GM18498 (cell line): ENCODE data around the gene ADAMTS2.

ENCODE experiments used
- ATAC-seq: cut with Tn5 transposase; IDR thresholded peaks from one replicate; pipeline ENCODE4 v1.9.1; 2021; ENCODE audit warnings: mild to moderate bottlenecking, moderate library complexity; ENCODE audit not compliant: unreplicated experiment

Gene ADAMTS2

DNA sequence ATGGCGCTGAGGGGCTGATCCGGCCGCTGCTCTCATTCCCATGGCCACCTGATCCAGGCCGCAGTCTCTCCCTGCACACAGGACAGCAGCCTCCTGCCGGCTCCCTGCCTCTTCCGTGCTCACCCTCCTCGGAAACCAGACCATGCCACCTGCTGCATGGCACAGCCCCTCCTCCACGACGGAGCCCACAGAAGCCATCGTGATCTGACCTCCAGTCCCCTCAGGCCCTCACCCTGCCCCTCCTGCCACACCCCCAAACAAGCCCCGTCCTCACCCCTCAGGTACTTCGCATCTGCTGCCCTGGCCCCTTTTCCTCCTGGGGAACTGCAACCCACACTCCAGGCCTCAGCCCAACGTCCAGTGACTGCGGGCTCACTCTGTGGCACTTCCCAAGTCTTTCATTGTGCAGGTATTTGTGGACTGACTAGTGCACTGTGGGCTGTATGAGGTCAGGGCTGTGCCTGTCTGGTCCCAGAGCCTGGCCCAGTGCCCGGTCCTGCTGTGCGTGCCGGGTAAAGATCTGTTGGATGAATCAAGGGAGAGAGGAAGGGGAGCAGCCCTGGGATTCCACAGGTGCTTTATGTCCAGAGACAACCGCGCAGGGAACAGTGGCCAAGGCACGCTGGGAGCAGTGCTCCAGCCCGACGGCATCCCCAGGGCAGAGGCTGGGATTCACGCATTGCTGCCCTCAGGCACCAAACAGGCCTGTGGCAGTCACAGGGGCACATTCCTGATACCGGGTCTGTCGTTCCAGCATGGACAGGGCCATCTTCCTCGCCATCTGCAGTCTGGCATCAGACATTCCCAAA lies 86.1 kb downstream of the ADAMTS2 start:
- no peak for ATAC-seq

DNA sequence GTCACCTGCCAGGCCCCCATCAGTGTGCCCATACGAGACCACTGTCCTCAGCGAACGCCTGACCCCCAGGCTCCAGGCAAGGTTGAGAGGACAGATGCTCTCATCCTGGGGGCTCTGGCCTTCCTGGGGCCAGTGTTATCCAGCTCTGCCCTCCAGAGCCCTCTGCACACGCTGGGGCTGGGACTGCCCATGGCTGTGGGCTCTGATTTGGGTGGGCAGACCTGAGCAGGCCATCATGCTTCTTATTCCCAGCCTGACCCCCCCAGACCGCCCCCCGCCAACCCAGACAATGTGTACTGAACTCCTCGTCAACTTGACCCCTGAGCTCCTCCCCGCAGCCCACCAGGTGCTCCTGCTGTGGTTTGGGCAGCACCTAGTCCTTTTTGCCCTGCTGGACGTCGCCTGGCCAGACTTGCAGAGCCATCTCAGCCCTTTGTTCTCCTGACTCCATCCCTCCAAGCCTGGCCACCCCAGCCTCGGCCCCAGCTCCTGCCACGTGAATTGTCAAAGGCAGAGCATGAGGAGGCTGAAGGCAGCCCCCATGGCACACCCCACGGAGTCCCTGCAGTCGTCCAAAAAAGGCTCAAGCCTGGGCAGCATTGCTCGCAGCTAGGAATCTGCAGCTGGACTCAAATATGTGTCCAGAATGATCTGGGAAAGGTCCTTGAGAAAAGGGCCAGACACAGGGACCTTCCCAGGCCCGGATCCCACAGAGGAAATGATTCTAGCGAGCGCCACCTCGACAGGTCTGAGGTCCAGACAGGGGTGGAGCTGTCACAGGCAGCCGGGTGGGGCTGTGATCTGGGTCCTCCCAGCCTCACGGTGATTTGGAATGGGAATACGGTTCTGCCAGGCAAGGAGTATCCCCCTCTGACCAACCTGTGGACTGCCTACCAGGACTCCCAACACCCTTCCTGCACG lies 87.0 kb downstream of the ADAMTS2 start:
- no peak for ATAC-seq

DNA sequence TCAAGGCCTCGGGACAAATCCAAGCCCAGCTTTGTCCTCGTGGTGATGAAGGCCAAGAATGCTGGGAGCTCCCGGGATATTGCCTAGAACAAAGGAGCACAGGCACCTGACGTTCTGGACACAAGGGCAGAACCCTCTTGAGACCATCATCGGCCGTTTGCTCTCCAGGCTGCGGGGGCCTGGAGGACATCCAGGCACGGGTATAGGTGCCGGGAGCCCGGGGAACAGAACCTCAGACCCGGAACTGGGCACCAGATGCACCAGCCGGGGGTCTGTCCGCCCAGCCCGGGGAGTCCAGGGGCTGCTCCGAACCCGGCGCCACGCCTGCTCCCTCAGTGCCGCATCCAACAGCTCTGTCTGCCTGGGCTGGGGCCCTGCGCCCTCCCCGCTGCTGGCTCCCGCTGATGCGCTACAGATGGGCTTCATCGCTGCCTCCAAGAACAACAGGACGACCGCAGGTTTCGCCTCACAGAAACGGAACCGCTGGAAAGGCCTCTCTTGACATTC lies 88.0 kb downstream of the ADAMTS2 start:
- no peak for ATAC-seq

DNA sequence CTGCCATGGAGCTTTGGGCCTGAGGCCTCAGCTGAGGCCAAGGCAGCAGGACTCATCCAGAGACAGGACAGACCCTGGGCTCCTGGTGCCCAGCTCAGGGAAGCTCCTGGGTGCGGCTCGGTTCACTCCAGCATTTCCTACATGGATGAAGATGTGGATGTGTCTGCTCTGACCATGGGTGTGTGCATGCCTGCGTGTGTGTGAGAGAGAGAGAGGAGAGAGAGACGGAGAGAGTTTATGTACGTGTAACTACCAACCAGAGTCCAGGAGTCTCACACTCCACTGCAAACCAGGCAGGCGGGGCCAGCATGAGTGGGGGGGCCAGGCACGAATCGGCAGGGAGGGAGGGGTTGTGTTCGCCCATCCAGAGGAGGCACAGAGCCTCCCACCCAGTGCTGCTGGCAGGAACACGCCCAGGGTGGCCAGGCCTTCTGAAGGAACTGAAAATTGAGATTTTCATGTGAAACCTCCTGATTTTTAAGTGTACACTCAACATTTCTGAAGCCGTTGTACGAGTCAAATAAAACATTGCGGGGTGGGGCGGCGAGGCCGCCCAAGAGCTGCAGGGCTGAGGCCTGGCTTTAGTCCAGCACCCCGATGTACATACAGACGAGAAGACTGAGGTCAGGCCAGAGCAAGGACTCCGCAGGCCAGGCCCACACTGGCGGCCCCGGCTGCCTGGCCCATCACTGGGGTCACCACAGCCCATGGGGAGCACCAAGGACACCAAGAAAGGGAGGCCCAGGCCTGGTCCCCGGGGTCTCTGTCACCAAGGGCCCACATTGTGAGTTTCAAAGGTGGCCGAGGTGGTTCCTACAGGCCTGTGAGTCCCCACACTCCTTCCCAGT lies 88.7 kb downstream of the ADAMTS2 start:
- no peak for ATAC-seq

DNA sequence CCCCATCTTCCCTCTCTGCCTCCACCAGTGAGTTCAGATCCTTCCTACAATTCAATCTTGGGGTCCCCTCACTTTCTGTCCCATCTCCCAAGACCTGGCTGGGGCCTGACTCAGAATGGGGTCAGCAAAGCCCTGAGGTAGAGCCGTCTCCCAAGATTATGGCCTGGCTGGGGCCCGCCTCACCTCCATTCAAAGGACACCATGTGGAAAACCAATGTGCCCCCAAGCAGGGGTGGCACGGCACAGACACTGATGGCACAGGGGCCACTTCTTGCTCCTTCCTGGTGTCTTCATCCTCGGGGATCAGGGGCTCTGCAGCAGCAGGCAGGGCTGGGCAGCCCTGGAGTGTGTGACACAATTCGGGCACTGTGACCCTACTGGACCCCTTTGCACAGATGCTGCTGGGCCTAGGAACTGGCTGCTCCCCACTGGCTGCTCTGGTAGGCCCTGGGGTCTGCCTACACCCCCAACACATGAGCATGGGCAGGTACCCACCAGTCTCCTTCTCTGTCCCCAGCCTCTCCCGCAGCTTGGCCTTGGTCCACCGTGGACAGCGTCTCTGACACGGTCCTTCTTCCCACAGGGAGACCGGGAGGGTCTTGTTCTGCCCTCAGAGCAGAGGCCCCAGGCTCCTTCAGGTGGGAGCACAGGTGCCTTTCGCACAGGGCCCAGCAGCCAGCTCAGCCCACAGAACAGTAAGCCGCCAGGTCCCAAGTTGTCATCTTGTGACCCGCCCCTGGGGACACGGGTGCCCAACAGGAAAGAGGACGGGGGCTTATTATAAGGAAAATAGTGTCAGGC lies 89.5 kb downstream of the ADAMTS2 start:
- no peak for ATAC-seq

DNA sequence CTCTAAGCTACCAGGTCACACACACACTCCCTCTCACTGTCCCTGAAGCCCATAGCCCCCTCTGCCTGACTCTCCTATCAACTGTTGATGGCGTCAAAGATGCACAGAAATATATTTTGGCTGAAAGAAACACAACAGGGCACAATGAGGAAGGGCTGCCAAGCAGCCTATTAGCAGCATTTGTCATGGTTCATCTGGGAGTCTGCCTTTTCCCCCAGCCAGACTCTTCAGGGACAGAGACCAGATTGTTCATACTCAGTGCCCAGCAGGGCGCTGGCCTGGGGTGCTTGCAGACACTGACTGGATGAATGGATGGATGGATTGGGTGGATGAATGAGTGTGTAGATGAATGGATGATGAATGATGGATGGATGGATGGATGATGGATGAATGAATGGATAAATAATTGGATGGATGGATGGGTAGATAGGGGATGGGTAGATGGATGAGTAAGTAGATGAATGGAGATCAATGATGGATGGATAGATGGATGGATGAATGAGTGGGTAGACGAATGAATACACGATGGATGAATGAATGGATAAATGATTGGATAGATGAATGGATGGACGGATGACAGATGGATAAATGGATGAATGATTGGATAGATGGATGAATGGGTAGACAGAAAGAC lies 90.5 kb downstream of the ADAMTS2 start:
- ATAC-seq: no peak

DNA sequence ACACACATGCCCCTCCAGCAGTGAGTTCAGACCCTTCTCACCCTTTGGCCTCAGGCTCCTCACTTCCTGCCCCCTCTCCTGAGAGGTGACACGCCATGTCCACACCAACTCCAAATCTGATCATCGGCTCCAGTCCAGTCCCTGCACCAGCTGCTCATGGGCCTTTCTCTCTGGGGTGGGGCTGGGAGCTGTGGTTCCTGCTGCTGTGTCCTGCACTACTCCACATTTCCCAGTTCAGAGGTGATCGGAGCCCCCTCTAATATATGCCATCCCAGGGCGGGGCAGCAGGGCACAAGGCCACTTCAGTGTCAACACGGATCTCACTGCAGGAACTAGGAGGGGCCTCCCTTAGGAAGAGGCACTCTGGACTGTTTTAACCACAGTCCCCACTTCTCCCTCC lies 91.5 kb downstream of the ADAMTS2 start:
- ATAC-seq: no peak

DNA sequence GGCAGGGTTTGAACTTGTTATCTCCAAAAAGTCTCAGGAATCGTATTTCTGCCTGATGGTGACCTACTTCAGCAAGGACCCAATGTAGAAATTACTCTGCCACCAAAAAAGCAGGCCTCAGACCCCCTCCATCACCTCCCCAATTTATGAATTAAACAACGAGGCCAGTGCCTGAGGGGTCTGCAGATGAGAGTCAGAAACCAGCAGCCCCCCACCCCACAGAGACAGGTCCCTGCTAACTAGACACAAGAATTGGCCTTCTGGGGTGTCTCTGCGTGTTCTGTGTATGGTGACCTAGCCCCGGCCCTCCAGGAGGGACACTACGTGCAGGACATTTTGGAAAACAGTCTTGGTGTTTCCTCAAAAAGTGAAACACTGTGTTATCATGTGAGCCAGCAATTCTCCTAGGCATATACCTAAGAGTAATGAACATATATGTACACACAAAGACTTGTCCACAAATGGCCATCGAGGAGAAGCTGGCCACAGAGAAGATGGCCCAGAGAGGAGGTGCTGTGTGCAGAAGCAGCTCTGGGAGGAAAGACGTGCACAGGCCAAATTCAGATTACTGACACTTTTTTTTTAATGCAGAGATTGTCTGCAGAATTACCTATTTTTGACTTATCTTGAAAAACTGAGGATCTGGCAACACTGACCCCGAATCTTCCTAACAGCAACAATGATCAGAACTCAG lies 93.8 kb downstream of the ADAMTS2 start:
- ATAC-seq: no peak

DNA sequence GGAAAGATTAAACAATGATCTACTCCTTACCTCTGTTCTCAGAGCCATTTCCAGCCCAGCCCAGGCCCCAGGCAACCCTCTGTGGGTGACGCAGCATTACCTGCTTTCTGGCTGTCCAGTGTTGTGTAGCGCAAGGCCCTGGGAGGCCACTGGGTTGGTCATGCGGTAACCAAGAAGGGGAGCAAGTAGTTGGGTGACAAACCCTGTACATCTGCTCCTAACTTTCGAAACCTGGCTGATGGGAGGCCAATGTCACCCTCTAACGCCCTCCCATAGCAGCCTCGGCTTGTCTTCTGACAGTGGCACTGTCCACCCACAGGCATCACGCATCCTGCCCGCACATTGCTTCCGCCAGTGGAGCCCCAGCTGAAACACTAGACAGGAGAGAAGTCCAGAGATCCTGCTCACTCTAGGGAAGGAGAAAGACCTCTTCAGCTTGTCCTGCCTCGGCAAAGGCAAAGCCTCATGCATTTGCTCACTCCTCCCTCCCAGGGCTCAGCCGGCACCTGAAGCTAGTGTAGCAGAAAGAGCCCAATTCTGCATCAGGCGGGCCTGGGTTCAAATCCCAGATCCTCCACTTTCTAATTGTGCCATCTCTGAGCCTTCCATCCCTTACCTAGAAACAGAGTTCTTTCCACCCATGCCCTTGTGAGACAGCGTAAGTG lies 94.6 kb downstream of the ADAMTS2 start:
- ATAC-seq: no peak

DNA sequence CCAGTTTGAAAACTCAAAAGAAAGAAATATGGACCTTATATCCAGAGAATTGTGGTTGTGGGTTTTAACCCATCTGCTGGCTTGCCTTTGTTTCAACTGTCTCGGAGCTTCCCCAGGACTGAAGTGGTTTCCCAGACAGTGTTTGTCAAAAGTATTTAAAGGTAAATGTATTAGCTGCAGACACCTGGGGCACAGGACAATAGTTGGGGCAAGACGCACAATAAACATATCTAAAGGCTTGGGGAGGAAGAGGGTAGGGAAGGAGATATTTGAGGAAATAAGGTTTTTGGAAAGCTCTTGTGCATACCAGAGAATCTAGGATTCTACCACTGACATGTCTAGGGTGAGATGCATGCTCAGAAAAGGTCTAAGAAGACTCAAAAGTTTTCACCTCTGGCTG lies 99.0 kb downstream of the ADAMTS2 start:
- ATAC-seq: no peak

DNA sequence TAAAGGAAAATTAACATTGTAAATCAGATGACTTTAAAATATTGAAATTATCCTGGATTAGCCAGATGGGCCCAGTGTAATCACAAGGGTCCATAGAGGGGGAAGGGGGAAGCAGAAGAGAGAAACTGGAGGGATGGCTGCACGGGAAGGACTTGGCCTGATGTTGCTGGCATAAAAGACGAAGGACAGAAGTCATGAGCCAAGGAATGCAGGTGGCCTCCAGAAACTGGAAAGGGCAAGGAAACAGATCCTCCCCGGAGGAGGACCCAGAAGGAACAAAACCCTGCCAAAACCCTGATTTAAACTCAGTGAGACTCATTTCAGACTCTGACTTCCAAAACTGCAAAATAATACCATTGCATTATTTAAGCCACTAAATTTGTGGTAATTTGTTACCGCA lies 100.2 kb downstream of the ADAMTS2 start:
- ATAC-seq: no peak

DNA sequence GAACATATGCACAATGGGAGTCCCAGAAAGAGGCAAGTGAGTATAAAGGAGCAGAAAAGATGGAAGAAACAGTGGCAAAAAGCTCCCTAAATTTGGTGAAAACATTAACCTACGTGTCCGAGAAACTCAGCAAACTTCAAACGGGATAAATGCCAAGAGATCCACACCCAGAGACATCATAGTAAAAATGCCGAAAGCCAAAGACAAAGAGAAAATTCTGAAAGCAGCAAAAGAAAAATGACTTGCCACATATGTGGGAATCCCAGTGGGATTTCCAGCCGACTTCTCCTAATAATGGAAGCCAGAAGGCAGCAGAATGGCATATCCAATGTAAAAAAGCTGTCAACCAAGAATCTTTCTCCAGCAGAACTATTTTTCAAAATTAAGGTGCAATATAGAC lies 101.2 kb downstream of the ADAMTS2 start:
- ATAC-seq: no peak

DNA sequence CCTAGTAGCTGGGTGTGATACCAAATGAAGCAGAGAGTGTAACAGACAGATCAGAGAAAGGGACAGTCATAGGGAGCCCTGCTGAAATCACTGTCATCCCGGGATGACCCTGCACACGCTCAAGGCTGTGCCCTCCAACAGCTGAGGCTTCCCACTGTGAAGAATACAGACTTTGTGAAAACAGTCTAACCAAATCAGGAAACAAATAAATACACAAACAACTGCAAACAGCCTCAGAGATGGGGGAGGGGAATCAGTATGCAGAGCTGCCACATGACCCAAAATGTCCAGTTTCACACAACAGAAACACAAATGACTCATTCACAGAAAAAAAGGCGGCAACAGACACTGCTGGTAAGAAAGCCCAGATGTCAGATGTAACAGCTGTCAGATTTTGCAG lies 101.9 kb downstream of the ADAMTS2 start:
- ATAC-seq: no peak

DNA sequence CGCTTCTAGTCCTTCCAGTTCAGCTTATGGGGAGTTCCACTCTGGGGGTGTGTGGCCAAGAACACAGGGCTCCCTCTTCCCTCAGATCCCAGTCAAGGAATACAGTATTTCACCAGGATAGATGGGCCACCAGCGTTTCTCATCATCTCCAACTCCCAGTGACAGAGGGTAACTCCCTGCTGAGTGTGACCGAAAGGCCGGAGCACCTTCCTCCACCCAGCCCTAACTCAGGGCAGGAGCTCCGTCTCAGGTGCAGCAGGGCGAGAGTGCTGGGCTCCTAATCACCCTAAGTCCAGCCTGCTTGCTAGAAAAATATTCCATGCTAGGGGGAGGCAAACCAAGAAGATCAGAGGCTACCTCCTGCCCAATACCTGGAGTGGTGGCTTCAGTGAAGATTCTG lies 102.6 kb downstream of the ADAMTS2 start:
- ATAC-seq: no peak

DNA sequence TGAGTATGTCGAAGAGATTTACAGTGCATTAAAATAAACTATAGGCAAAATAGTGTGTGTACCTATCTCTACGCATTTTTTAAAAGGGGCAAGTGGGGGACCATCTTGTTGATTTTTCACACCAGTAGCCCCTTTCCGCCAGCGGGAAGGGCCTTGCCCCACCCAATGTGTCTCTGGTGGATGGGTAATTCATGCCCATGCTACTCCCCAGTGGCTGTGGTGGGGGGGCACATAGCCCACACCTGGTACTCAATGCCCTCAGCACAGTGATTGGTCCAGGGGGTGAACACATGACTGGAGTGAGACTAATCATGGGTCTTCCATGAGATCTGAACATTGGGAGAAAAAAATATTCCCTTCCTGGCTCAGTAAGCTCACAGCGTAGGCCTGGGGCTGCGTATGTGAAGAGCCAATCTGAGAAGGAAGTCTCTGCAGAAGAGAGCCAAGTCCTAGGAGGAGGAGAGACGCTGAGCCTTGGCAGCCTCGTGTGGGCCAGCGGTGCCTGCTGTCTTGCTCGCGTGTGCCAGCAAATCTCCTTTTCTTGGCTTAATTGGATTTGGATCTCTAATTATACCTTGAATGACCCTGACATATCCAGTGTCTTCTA lies 103.4 kb downstream of the ADAMTS2 start:
- ATAC-seq: no peak

DNA sequence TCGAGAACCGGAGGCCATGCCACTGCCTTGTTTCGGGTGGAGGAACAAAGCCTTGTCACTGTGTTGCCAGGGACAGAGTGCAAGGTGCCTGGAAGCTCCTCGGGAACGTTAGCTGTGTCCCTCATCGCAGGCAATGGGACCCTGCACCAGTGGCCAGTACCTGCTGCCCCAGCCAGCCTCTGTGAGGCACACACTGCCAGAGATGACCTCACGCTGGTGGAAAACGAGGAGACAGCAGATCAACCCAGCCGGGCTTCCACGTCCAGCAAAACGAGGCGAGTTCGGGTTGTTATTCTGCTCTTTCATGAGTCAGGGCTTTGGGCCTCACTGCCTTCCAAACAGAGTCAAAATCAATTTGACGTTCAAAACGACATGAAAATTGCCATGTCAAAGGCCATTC lies 104.1 kb downstream of the ADAMTS2 start:
- no peak for ATAC-seq

DNA sequence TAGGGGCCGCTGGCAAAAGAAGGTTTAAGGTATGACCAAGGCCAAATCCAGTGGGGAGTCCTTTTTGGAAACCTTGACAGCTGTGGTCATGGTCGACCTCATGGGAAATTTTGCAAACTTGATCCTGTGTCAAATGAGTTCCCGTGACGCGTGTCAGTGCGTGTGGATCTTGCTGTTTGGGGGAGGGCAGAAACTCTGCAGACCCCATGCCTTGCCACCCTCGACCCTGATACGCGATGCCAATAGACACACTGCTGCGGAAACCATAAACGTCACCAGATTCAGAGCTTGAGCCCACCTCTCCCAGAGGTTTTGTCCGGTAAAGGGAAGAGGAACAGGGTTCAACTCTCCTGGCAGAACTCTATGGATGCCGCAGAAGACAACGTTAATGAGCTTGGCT lies 104.7 kb downstream of the ADAMTS2 start:
- no peak for ATAC-seq
